ENCODE data around the gene FXYD5. TPM values are rescaled to one million over a fixed set of nuclear protein-coding genes. Genes with fewer than 3 reads are reported as not detected.

FXYD5 gene
- polyA plus RNA-seq, 2 of the 4 experiments (the other 2 are of a cell fraction) = 70.8 to 113 TPM

GRCh38 chr19:35130761-35131720 lies 23.5 kb upstream of the FXYD5 start:
- CTCF ChIA-PET = interaction anchor here (0.9 to 1.8 kb wide), 5 partner anchors 11 to 80 kb away, joined by 3 to 6 read pairs (median 4); no protein-coding TSS in a partner anchor
- WGBS (ENCODE audit: missing lambda C conversion rate) = 70% methylated on average over 31 of the region's 31 CpGs
- POLR2A ChIA-PET = no interaction called here
- peaks cover 3% of the 10 kb centered on the region; the same call in 1 of the 3 replicates for H3K4me1 ChIP-seq
- FAIRE-seq (no peak), ATAC-seq (no peak), DNase-seq (ENCODE audit: low read depth in 1 of 2, low spot score in 1 of 2) (no peak)
- H3K4me3 ChIP-seq = no peak overlapping the region
- H3K4me2 ChIP-seq = no peak overlapping the region
- H3K27ac ChIP-seq = peak overlapping the region in 1 of 2 experiments; percentile 1; a peak in 1 of 6 replicates
- no peaks in the 10 kb centered on the region for H3K9me3 ChIP-seq
- TF ChIP-seq MAX (IDR thresholded peaks at IDR 0.05) (no peak), HMGXB4 (CRISPR knock-in tag; IDR thresholded peaks at IDR 0.05; ENCODE audit: borderline replicate concordance) (no peak), NR3C1 (IDR thresholded peaks at IDR 0.05) (no peak), CBX8 (IDR thresholded peaks at IDR 0.05) (no peak), NFE2L2 (conservative IDR thresholded peaks at IDR 0.05; ENCODE audit: low read length) (no peak), ZNF302 (CRISPR knock-in tag; IDR thresholded peaks at IDR 0.05) (no peak), MAZ (IDR thresholded peaks at IDR 0.05; ENCODE audit: borderline replicate concordance, low read depth, low read length) (no peak), SREBF2 (IDR thresholded peaks at IDR 0.05) (no peak), HOXB5 (CRISPR knock-in tag; IDR thresholded peaks at IDR 0.05) (no peak)

GRCh38 chr19:35132254-35132653 lies 22.3 kb upstream of the FXYD5 start:
- no peak for ATAC-seq
- Histone ChIP-seq H3K4me1 (peaks cover 8% of the 10 kb centered on the region; the same call in 2 of the 3 replicates), H3K27ac (no peak overlapping the region), H3K4me2 (no peak overlapping the region), H3K4me3 (no peak overlapping the region), H3K9me3 (no peaks in the 10 kb centered on the region)
- FAIRE-seq = no peak
- DNase-seq (ENCODE audit: low read depth in 1 of 2, low spot score in 1 of 2) = no peak
- TF ChIP-seq FOSB (CRISPR knock-in tag; IDR thresholded peaks at IDR 0.05) (no peak), ATOH8 (CRISPR knock-in tag; IDR thresholded peaks at IDR 0.05; ENCODE audit: low read depth) (no peak), EHF (CRISPR knock-in tag; IDR thresholded peaks at IDR 0.05) (no peak), HEYL (CRISPR knock-in tag; IDR thresholded peaks at IDR 0.05) (no peak), BCL3 (IDR thresholded peaks at IDR 0.05) (no peak), CTCF (IDR thresholded peaks at IDR 0.05) (no peak), ZNF302 (CRISPR knock-in tag; IDR thresholded peaks at IDR 0.05) (no peak), NPAS2 (CRISPR knock-in tag; IDR thresholded peaks at IDR 0.05; ENCODE audit: borderline replicate concordance) (no peak)
- POLR2A ChIA-PET = no interaction called here
- CTCF ChIA-PET = interaction anchor here (0.6 to 1.0 kb wide), 2 partner anchors 10 to 18 kb away, joined by 3 to 6 read pairs; no protein-coding TSS in a partner anchor
